Panc1 (cell line): ENCODE results near the gene LSG1.

Experiments
- CTCF ChIP-seq: fragments of 450-650 bp; IDR thresholded peaks from 2 replicates; pipeline ENCODE4 v1.5.1; 2017; ENCODE audit warnings: mild to moderate bottlenecking
- POLR2AphosphoS5 ChIP-seq: IDR thresholded peaks from 2 replicates; pipeline ENCODE4 v1.6.1; 2012; ENCODE audit warnings: mild to moderate bottlenecking, low read depth, low read length, moderate library complexity
- REST ChIP-seq, 2 experiments: IDR thresholded peaks; 2 replicates each; pipeline ENCODE4 v1.6.1; 2011 to 2012; ENCODE audit warnings: low read depth in 2 of 2, control low read depth in 1 of 2, low read length in 1 of 2, mild to moderate bottlenecking in 1 of 2, moderate library complexity in 1 of 2; ENCODE audit not compliant: insufficient read depth in 1 of 2
- SIN3A ChIP-seq: IDR thresholded peaks from 2 replicates; pipeline ENCODE4 v1.6.1; 2012; ENCODE audit warnings: low read depth, mild to moderate bottlenecking, low read length, moderate library complexity, borderline replicate concordance; ENCODE audit not compliant: insufficient read depth
- TCF7L2 ChIP-seq: IDR thresholded peaks from 2 replicates; pipeline ENCODE4 v1.6.1; 2011; ENCODE audit warnings: mild to moderate bottlenecking, low read depth, low read length, inconsistent platforms

- no peak for TF ChIP-seq SIN3A
- TF ChIP-seq POLR2AphosphoS5: no peak
- no peak for TF ChIP-seq CTCF
- TF ChIP-seq REST (IDR thresholded peaks at IDR 0.05; ENCODE audit: insufficient read depth in 1 of 2, low read depth in 2 of 2, low read length in 1 of 2): no peak
- TF ChIP-seq TCF7L2: no peak
Measured at GRCh38 chr3:194657439-194657838, 14.6 kb downstream of the LSG1 start.
